H7 (cell line): ENCODE data around the gene DIRAS1. TPM values are rescaled to one million over a fixed set of nuclear protein-coding genes. Genes with fewer than 3 reads are reported as not detected.

Experiments used
- DNase-seq: peaks from one replicate; pipeline ENCODE4 v3.0.0; 2012
- H3K27me3 ChIP-seq: 2 replicates; pipeline ENCODE4 v1.6.0; 2011; ENCODE audit warnings: mild to moderate bottlenecking, low read length; ENCODE audit not compliant: control insufficient read depth, insufficient read depth
- H3K36me3 ChIP-seq: replicated peaks from 2 replicates; pipeline ENCODE4 v1.5.1; 2011; ENCODE audit warnings: low read length; ENCODE audit not compliant: control insufficient read depth, insufficient read depth
- H3K4me3 ChIP-seq: 2 replicates; pipeline ENCODE4 v1.5.1; 2011; ENCODE audit warnings: low read depth, mild to moderate bottlenecking, control low read depth, low read length, moderate library complexity; ENCODE audit not compliant: insufficient read depth
- total RNA-seq: library from RNA; depleted of rRNA; stranded (reverse); fragments of >200 nt; shearing (Covaris generic); gene quantifications from 2 replicates; pipeline ENCODE4 v1.2.3, GENCODE V29; 2014

DIRAS1 gene
- total RNA-seq, 1 experiment from 2014 or later = 12.2 TPM

DNA sequence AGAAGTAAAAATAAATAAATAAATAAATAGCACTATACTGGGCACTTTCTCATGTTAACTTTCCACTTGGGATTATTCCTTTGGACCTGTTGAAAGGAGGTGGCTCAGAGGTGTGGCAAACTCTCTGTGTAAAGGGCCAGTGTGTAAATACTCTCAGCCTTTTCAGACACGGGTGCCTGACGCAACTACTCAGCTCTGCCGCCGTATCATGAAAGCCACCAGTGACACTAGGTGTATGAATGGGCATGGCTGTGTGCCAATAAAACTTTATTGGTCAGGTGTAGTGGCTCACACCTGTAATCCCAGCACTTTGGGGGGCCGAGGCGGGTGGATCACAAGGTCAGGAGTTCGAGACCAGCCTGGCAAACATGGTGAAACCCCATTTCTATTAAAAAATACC is 38.8 kb upstream of the DIRAS1 start:
- H3K4me3 ChIP-seq = no peak overlapping the region
- H3K36me3 ChIP-seq = peaks cover 21% of the 10 kb centered on the region
- H3K27me3 ChIP-seq = no peaks in the 10 kb centered on the region
- no peak for DNase-seq

DNA sequence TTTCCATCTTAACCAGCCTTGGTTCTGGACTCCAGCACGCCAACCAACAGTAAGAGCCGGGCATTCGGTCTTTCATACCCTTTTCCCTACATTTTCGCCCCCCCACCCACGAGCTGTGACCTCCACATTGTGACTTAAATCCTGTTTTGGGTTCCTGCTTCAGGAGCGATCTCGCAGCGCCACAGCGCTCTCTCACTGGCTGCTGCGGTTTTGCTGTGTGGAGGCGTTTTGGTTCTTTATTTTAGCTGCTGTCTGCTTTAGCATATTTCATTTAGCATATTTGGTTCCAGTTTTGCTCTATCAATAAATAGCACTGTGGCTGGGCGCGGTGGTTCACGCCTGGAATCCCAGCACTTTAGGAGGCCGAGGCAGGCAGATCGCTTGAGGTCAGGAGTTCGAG is 38.2 kb upstream of the DIRAS1 start:
- DNase-seq = no peak
- H3K4me3 ChIP-seq = no peak overlapping the region
- H3K27me3 ChIP-seq = no peaks in the 10 kb centered on the region
- H3K36me3 ChIP-seq = peaks cover 21% of the 10 kb centered on the region

DNA sequence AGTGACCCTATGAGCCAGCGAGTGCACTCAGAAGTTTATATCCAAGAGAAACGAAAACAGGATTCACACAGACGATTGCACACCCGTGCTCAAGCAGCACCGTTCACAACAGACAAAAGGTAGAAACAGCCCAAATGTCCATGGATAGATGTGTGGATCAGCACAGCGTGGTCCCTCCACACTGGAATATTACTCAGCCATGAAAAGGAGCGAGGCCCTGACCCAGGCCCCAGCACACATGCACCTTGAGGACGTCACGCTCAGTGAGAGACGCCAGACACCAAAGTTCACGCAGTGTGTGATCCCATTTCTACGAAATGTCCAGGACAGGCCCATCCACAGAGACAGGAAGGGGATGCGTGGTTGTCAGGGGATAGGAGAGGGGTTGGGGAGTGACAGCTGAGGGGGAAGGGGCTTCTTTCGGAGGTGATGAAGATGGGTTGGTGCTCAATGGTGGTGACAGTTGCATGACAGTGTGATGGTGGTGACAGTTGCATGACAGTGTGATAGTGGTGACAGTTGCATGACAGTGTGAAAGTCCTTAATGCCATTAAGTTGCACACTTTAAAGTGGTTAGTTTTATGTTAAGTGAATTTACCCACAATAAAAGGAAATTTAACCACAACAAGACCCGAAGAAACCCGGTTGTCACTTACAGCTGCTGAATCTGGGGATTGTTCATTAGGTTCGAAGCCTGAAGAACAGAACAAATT is 37.6 kb upstream of the DIRAS1 start:
- DNase-seq = no peak
- Histone ChIP-seq H3K27me3 (no peaks in the 10 kb centered on the region), H3K4me3 (no peak overlapping the region), H3K36me3 (peaks cover 20% of the 10 kb centered on the region)

DNA sequence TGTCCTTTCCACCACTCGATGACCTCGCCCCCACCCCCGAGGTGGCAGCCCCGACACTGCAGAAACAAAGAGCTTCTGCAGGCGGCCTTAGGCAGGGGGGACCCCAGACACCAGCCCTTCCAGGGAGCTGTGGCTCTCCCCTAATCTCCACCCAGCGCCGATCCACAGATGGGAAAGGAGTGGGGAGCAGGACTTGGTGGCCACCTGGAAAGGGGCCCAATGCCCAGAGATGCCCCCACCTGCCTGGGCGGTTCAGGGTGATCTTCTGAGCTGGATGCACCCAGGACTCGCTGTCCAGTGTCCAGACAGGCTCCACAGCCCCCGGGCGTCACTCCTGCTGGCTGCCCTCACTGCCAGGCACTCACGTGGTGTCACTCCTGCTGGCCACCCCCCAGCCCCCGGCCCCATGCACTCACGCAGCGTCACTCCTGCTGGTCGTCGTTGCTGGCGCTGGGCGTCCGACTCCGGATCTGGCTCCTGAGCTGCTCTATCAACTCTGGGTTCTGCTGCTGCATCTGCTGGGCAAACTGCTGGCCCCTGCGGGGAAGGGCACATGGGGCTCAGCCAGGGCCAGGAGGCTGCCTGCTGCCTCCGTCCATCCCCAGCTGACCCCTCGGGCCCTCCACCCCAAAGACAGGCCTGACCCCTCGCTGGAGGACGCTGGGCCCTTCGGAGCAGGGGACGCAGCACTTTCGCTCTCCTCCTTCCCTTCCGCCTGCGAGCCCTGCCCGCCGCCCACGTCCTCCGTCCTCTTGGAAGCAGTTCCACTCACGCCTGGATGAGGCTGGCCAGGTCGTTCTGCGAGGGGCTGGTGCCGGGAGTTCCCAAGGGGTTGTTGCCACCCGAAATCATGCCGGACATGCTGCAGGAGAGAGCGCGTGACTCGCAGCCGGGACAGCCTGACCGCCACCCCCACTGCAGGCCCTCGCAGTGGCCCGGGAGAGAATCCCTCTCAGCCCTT is 36.0 kb upstream of the DIRAS1 start:
- Histone ChIP-seq H3K27me3 (no peaks in the 10 kb centered on the region), H3K36me3 (peaks cover 16% of the 10 kb centered on the region), H3K4me3 (no peak overlapping the region)
- DNase-seq = peak; percentile 54

DNA sequence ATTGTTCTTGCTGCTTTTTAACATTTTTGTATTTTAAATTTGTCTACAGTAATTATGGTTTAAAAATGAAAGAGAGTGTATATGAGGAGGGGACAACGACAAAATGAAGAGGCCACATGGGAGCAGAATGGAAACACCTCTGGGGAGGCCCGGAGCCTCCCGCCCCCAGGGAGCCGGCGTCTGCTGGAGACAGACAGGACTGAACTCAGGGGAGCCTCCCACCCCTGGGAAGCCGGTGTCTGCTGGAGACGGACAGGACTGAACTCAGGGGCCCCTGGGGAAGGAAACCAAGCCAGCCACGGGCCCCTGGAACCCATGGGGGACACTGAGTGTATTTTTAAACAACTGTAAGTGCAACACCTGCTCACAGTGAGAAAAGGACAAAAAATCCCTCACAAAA is 35.3 kb upstream of the DIRAS1 start:
- peak; percentile 55 for DNase-seq
- no peaks in the 10 kb centered on the region for H3K27me3 ChIP-seq
- no peak overlapping the region for H3K4me3 ChIP-seq
- peaks cover 16% of the 10 kb centered on the region for H3K36me3 ChIP-seq

DNA sequence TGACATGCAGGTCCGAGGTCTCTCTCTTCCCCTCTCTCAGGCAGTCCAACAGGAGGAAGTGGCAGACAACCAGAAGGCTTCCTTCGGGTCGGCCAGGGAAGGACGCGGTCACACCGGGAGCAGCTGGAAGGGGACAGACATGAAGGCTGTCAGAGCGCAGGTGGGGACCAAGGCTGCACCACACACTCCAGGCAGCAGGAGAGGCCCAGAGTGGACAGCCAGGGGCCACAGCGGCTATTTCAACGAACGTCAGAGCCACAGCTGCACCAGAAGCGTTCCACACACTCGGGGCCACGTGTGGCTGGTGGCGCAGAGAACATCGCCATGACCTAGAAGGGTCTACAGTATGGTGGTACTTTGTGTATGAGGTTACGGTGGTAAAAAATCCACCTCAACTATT is 34.6 kb upstream of the DIRAS1 start:
- Histone ChIP-seq H3K36me3 (peaks cover 16% of the 10 kb centered on the region), H3K27me3 (no peaks in the 10 kb centered on the region), H3K4me3 (no peak overlapping the region)
- no peak for DNase-seq

DNA sequence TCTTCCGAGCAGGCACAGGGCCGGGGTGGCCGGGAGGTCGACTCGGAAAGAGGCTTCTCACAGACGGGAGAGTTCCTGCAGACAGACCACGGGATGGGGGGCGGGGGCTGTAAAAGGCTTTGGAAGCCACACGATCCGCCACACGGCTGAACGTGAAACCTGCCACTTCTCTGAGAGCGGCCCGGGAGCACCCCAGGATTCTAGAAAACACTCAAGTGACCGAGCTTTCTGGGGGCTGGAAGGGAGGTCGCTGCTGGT is 34.2 kb upstream of the DIRAS1 start:
- Histone ChIP-seq H3K27me3 (no peaks in the 10 kb centered on the region), H3K4me3 (no peak overlapping the region), H3K36me3 (peaks cover 15% of the 10 kb centered on the region)
- DNase-seq = no peak

DNA sequence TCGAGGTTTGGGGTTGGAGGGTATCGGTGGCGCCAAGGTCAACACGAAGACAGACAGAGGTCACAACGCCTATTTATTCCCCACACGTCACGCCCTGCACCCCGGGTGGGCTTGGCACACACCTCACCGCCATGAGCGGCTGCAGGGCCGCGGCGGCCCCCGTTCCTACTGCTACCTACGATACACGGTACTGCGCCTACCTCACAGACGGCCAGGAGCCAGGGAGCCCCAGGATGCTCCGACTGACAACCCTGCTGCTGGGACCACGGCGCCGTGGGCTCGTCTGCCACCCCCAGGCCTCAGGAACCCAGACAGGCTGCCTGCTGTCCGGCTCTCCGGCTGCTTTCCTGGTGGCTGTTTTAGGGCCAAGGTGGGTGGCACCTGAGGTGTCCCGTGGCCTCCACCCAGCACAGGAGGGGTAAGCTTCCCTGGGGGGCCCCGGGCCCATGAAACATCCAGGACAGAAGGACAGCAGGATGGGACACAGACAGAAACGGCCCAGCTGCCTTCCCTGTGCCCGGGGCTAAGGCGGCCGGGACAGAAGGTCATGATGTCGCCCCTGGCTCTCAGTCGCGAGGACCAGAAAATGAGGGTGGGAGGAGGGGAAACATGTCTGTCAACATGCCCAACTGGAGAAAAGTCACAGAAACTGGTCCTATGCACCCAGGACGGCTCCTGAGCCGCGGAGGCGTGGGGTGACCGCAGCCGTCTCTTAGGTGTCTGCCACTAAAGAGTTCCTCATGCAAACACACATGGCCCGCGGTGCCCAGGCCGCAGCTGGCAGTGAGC is 33.7 kb upstream of the DIRAS1 start:
- DNase-seq = peak; percentile 58
- H3K36me3 ChIP-seq = peaks cover 15% of the 10 kb centered on the region
- H3K4me3 ChIP-seq = no peak overlapping the region

DNA sequence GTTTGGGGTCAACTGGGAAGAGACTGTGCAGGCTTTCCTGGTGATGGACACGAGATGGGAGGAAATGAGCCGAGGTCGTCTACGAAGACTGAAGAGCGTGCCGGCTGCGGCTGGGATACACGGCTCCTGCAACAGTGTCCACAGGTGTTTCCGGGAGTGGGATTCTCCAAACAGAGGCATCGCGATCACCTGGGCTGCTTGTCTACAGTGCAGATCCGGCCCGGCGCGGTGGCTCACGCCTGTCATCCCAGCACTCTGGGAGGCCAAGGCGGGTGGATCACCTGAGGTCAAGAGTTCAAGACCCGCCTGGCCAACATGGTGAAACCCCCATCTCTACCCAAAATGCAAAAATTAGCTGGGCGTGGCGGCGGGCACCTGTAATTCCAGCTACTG is 30.3 kb upstream of the DIRAS1 start:
- DNase-seq = no peak
- H3K36me3 ChIP-seq = peaks cover 7% of the 10 kb centered on the region
- H3K4me3 ChIP-seq = no peak overlapping the region
- no peaks in the 10 kb centered on the region for H3K27me3 ChIP-seq

More for the DNA sequence above, 33.7 kb upstream of the DIRAS1 start:
- no peaks in the 10 kb centered on the region for H3K27me3 ChIP-seq

DNA sequence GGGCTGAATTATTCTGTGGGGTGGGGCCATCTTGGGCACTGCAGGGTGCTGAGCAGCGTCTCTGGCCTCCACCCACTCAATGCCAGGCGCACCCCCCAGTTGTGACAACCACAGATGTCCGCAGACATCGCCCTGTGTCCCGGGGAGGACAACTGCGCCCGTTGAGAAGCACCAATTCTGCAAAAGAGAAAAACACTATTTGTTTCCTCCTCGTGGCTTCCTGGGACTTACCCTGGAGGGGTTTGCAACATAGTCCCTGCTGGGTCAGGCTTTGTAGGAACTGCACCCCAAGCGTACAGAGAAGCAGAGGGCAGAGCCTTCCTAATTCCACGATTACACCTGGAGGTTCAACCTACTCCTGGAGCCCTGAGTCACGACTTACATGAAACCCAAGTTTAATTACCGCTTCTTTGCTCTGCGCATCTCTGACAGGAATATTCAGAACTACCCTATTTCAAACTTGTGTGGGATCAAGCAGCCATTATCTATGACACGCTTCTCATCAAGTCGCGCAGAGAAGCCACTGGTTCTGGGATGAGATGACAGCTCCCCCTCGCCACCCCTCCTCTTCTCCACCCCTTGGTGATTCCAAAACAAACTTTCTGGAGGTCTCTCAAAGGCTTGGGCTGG is 29.8 kb upstream of the DIRAS1 start:
- Histone ChIP-seq H3K27me3 (no peaks in the 10 kb centered on the region), H3K4me3 (no peak overlapping the region), H3K36me3 (peaks cover 7% of the 10 kb centered on the region)
- no peak for DNase-seq

DNA sequence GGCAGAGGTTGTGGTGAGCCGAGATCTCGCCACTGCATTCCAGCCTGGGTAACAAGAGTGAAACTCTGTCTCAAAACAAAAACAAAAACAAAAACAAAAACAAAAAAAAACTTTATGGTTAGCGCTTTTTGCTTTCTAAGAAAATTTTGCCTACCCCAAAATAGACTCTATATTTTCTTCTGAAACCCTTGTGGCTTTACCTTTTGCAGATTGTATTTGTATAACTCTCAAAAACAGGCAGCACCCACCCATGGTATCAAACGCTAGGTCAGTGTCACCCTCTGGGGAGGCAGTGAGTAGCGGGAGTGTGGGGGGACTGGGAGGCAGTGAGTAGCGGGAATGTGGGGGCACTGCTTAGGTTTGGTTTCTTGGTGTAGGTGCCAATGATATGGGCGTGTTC is 26.2 kb upstream of the DIRAS1 start:
- H3K27me3 ChIP-seq = no peaks in the 10 kb centered on the region; the same call in 1 of the 2 replicates
- H3K36me3 ChIP-seq = no peaks in the 10 kb centered on the region
- no peak for DNase-seq
- H3K4me3 ChIP-seq = no peak overlapping the region

DNA sequence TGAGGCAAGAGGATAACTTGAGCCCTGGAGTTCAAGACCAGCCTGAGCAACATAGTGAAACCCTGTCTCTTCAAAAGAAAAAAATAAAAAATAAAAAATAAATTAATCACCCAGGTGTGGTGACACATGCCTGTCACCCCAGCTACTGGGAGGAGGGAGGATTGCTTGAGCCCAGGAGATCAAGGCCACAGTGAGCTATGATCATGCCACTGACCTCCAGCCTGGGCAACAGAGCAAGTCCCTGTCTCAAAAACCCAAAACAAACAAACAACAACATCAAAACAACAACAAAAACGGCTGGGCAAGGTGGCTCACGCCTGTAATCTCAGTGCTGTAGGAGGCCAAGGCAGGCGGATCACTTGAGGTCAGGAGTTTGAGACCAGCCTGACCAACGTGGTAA is 22.9 kb upstream of the DIRAS1 start:
- H3K4me3 ChIP-seq = no peak overlapping the region
- DNase-seq = no peak
- H3K36me3 ChIP-seq = no peaks in the 10 kb centered on the region
- H3K27me3 ChIP-seq = no peaks in the 10 kb centered on the region; the same call in 1 of the 2 replicates

DNA sequence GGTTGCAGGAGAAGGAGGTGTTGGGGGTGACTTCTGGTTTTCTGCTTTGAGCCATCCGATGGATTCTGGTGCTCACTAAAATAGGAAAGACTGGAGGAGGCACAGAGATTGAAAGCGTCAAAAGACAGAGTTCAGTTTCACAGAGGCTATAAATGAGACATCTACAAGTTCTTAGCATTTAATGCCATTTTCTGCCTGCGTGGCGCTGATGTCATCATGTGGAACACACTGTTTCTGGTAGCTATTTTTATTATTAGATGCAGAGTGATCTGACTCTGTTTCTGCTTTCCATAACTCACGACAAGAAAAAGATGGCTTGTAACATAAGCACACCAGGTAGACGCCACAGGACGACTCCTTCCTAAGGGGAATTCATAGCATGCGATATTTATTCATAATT is 21.9 kb upstream of the DIRAS1 start:
- Histone ChIP-seq H3K4me3 (no peak overlapping the region), H3K36me3 (no peaks in the 10 kb centered on the region), H3K27me3 (no peaks in the 10 kb centered on the region; the same call in 1 of the 2 replicates)
- DNase-seq = no peak

DNA sequence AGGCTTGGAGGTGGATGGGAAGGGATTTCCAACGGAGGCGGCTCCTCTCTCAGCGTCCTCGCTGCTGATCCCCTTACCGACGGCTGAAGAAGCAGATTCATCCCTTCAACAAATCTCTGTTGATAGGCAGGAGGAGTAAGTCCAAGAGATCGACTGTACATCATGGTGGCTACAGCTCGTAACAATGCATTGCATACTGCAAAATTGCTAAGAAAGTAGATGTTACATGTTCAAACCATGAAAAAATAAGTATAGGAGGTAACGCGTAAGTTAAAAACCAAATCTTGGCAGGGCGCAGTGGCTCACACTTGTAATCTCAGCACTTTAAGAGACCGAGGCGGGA is 19.1 kb upstream of the DIRAS1 start:
- no peak for DNase-seq
- Histone ChIP-seq H3K36me3 (peaks cover 9% of the 10 kb centered on the region), H3K27me3 (no peaks in the 10 kb centered on the region; the same call in 1 of the 2 replicates), H3K4me3 (no peak overlapping the region)
